Stimulated activated CD4-positive, alpha-beta T cell treated with anti-CD3 and anti-CD28 coated beads, TNF-alpha, amount 100 ng/mL, for 48 hours (primary cell): ENCODE results near the gene CMTM4.
"Not testable (repeated sequence)": the region's sequence is repeated elsewhere in the genome, so short reads cannot be mapped to it uniquely, and the experiment has no call there.

Experiments used
- DNase-seq, 3 donors: peaks; one replicate each; pipeline ENCODE4 v3.0.0-alpha.2; 2020; ENCODE audit warnings: low read depth in 3 of 3

Gene CMTM4

GRCh38 chr16:66641387-66641786, 55.2 kb downstream of the CMTM4 start:
- no peak for DNase-seq

GRCh38 chr16:66640724-66641314, 55.7 kb downstream of the CMTM4 start:
- no peak for DNase-seq

GRCh38 chr16:66639091-66639885, 57.3 kb downstream of the CMTM4 start:
- DNase-seq = no peak

GRCh38 chr16:66637806-66638205, 58.7 kb downstream of the CMTM4 start:
- no peak for DNase-seq

- no peak for DNase-seq
Measured at GRCh38 chr16:66636199-66636598, 60.3 kb downstream of the CMTM4 start.

GRCh38 chr16:66635406-66635805, 61.1 kb downstream of the CMTM4 start:
- no peak for DNase-seq

GRCh38 chr16:66634527-66635196, 61.9 kb downstream of the CMTM4 start:
- DNase-seq = no peak

GRCh38 chr16:66631558-66631957, 65.0 kb downstream of the CMTM4 start:
- not testable (repeated sequence) for DNase-seq

- not testable (repeated sequence) for DNase-seq
Measured at GRCh38 chr16:66630561-66631260, 65.8 kb downstream of the CMTM4 start.

- DNase-seq = no peak
Measured at GRCh38 chr16:66629856-66630255, 66.7 kb downstream of the CMTM4 start.

- not testable (repeated sequence) for DNase-seq
Measured at GRCh38 chr16:66627611-66628378, 68.7 kb downstream of the CMTM4 start.

GRCh38 chr16:66623755-66624154, 72.8 kb downstream of the CMTM4 start:
- no peak for DNase-seq

GRCh38 chr16:66622863-66623262, 73.7 kb downstream of the CMTM4 start:
- DNase-seq = no peak

- no peak for DNase-seq
Measured at GRCh38 chr16:66621973-66622372, 74.6 kb downstream of the CMTM4 start.

GRCh38 chr16:66620429-66620795, 76.1 kb downstream of the CMTM4 start:
- no peak for DNase-seq

- no peak for DNase-seq
Measured at GRCh38 chr16:66619534-66620428, 76.8 kb downstream of the CMTM4 start.

- no peak for DNase-seq
Measured at GRCh38 chr16:66618588-66619375, 77.8 kb downstream of the CMTM4 start.

GRCh38 chr16:66617728-66618127, 78.8 kb downstream of the CMTM4 start:
- no peak for DNase-seq

- no peak for DNase-seq
Measured at GRCh38 chr16:66617010-66617434, 79.5 kb downstream of the CMTM4 start.

- no peak for DNase-seq
Measured at GRCh38 chr16:66616592-66616991, 80.0 kb downstream of the CMTM4 start.
